HG02981 (cell line): ENCODE measurements around the gene ST6GAL1.

Source experiments
- ATAC-seq: cut with Tn5 transposase; IDR thresholded peaks from one replicate; pipeline ENCODE4 v1.9.1; 2021; ENCODE audit warnings: mild to moderate bottlenecking, moderate library complexity; ENCODE audit not compliant: unreplicated experiment

Gene ST6GAL1

DNA sequence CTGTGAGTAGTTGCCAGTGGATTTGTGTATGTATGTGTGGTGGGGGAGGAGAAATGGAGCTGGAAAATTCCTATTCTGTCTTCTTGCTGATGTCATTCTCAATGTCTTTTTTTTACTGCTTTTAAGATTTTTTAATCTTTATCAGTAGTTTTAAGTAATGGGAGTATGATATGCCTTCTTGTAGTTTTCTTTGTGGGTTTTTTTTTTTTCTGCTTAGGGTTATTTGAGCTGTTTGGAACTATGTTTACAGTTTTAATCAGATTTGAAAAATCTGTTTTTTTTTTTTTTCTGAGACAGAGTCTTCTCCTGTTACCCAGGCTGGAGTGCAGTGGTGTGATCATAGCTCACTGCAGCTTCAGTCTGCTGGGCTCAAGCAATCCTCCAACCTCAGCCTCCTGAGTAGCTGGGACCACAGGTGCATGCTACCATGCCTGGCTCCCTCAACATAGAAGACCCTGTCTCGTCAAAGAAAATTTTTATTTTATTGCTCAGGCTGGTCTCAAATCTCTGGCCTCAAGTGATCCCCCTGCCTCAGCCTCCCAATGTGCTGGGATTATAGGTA lies 171.8 kb downstream of the ST6GAL1 start:
- no peak for ATAC-seq

DNA sequence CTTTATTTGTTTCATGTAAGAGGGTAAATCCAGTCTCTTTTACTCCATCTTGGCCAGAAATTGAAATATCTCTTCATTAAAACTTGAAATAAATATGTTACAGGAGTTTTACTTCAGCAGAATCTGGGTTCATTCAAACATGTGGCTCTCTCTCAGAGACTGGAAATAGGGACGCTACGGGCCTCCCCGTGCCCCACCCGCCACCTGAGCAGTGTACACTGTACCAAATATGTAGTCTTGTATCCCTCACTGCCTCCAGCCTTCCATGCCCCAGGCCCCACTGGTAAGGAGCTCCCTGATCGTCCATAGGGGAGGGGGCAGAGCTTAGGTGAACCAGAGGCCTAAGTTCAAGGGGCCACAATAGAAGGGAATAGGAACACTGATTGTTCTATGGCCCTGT lies 172.9 kb downstream of the ST6GAL1 start:
- no peak for ATAC-seq

DNA sequence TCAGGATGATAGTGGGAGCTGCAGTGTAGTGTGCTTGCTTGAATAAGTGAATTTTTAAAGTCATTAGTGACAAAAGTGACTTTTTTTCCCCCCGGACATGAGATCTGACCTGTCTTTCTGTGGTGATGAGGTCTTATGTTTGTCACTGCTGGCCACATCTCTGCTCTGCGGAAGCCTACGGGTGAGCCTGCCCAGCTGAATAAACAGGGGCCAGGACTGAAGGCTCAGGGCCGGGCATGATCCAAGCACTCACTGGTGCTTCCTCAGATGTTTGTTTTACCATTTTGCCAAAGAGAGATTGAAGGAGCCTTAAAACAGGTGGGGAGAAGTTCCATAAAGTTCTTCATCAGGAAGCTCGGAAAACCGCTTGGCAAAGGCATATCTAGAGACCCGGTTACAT lies 174.0 kb downstream of the ST6GAL1 start:
- ATAC-seq: no peak

DNA sequence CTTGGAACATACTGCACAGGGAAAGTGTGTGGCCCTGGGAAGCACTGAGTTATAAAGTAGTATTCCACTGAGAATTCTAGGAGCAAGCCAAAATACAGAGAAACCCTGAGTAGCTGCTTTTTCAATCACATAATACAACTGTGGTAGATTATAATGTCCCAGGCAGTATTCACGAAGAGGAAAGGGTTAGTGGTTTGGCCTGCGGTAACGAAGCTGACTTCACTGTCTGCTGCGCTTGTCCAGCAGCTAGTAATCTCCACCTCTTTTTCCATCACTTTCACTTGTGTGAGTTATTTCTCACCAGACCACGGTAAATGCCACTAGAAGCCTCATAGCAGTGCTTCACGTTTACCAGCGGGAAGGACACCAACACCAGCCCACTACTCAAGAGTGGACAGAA lies 174.6 kb downstream of the ST6GAL1 start:
- ATAC-seq: no peak

DNA sequence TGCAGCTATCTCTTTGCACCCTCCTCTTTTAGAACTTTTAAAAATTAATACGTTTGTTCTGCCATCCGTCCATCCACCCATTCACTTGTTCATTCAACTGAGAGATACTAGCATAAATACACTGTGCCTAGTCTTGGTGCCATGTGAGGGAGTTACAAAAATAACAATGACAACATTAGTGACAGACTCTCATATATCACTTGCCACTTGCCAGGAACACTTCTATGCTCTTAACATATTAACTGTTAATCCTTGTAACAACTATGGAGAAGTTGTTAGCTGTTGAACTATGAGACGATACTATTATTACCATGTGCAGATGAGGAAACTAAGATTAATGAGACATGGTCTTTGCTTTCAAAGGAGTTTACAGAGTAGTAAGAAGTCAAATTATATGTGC lies 175.4 kb downstream of the ST6GAL1 start:
- ATAC-seq: no peak

DNA sequence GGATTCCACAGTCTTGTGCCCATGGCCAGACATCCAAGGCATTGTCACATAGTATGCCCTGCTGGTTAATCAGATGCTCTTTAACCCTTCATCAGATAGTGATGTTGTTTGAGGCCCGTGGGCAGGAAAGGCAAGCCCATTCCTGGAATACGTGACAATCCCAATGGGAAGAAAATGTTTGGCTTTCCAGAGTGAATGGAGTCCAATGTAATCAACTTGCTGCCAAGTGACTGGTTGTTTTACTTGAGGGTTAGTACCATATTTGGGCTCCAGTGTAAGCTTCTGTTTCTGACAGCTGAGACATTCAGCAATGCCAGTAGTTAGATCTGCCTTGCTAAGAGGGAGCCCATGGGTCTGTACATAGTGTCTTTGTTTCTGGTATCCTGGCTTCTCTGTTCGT lies 177.7 kb downstream of the ST6GAL1 start:
- ATAC-seq: no peak

DNA sequence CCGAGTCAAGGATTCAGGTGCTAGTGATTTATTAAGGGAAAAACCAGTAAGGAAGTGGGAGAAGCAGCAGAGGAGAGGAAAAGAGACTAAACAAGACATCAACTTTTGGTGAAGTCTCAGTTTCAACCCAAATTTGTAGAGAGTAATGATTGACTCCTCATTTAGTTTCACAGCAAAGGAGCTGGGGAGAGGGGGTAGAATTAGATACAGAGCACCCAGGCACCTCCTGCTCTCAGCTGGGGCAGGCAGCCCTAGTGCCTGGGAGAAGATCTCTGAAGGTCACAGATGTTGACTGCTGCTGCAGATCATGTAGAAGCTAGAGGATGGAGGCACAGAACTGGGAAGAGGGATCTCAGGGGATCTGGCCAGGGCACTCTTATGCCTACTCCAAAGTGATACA lies 179.8 kb downstream of the ST6GAL1 start:
- peak; percentile 69 for ATAC-seq

DNA sequence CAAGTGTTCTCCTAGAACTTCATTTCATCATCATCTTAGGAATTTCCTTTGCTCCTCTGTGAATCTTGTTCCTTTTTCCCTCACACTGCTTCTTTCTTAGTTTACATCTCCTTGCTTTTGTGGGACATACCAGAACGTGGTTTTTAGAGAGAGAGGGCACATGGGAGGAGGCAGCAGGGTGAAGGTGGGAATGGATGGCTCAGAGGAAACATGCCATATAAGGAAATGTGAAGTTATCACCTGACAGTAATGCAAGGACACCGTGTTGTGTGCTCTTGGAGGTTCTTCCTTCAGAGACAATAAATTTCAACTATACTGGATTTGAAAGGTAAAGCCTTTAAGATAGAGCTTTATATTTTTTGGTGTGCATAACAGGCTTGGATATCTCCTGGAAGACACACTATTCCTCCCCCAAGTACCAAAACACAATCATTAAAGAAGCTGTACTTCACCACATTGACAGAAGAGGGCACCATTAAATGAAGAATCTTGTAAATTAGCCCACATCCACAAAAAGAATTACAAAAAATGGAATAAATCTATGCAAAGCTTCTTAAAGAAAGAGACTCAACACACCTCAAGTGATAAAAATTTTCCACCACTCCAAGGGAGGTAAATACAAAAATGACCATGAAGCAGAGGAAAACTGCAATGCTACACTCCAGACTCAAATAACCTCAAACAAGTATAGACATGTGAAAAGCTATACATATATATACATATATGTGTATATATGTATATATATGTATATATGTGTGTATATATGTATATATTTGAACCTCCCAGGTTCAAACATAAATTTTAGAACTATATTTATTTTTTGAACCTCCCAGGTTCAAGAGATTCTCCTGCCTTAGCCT lies 182.8 kb downstream of the ST6GAL1 start:
- no peak for ATAC-seq

DNA sequence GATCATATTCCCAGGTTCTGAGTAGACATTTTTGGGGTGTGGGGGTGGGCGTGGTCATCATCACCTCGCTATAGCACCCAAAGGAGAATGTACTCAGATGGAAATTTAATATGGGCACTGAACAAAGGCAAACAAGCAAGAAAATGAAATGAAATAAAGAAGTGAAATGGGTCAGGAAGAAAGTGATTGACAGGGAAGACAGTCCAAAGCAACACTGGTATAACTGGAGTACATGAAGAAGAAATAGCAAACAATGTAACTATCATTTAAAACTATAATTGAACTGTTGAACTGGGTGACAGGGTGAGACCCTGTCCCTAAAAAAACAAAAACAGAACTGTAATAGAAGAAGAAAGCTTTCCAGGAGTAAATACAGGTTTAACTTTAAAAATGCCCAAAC lies 184.2 kb downstream of the ST6GAL1 start:
- no peak for ATAC-seq

DNA sequence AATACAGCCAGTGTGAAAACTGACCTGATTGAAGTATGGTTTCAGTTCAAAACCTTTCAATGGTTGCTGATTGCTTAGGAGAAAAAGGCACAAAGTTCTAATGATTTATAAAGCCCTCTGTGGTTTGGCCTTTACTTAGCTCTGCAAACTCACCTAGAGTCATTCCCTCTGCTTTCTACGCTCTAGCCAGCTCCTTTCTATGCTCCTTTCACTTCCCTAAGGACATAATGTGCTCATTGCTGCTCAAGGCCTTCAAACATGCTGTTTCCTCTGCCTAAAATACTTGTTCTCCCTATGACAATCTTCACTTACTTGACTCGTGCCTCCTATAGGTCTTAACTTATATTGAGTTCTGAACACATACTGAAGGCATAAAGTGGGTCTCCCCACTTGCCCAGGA lies 190.0 kb downstream of the ST6GAL1 start:
- no peak for ATAC-seq

DNA sequence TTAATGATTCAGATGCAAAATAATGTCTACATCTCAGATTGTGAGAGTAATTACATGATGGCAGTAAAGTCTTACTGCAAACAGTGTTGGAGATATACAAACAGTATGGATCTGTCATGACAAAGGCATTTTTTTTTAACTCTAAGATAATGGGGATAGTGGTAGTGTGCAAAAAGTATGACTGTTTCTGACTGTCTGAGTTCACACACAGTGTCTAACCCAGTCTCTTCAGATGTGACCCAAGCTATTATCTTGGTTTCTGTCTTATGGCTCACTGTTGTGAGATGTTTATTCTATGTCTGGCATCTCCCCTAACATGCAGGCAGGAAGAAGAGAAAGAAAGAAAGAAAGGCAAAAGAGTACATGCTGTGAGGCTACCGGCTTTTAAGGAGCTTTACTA lies 191.9 kb downstream of the ST6GAL1 start:
- no peak for ATAC-seq

DNA sequence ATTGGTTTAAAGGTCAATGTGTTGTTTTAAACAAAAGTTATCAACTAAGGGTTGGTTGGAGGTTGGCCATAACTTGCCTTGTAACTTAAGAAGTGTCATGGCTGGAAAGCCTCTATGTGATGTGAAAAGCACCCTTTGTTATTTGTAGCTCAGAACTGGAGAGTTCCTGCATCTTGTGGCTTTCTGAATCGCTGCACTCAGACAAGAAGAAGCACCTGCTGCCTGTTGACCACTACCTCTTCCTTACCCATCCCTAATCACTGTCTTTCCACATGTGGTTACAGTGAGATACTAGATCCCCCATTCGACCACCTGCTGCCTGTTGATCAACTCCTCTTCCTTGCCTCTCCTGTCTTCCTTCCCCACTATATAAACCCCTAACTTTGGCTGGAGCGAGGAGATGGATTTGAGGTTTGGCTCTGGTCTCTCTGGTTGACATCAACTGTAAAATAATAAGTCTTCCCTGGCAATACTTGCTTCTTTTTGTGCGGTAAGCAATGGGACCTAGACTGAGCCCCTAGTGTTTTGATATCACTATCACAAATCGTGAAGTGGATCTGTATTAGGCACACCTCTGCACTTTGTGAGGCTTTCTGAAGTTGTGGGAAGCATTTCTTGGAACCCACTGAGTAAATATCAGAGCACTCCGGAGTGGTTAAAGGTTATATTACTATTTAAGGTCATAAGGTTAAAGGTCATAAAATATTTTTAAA lies 195.1 kb downstream of the ST6GAL1 start:
- ATAC-seq: peak; percentile 89
